Measurements from ENCODE around the gene HEBP2. TPM values are rescaled to one million over a fixed set of nuclear protein-coding genes. Genes with fewer than 3 reads are reported as not detected.
"Not testable (repeated sequence)": the region's sequence is repeated elsewhere in the genome, so short reads cannot be mapped to it uniquely, and the experiment has no call there.

Gene HEBP2, protein sequence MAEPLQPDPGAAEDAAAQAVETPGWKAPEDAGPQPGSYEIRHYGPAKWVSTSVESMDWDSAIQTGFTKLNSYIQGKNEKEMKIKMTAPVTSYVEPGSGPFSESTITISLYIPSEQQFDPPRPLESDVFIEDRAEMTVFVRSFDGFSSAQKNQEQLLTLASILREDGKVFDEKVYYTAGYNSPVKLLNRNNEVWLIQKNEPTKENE
- 11.9 and 15.1 TPM in 2 replicates for total RNA-seq (ENCODE audit: low replicate concordance)

DNA sequence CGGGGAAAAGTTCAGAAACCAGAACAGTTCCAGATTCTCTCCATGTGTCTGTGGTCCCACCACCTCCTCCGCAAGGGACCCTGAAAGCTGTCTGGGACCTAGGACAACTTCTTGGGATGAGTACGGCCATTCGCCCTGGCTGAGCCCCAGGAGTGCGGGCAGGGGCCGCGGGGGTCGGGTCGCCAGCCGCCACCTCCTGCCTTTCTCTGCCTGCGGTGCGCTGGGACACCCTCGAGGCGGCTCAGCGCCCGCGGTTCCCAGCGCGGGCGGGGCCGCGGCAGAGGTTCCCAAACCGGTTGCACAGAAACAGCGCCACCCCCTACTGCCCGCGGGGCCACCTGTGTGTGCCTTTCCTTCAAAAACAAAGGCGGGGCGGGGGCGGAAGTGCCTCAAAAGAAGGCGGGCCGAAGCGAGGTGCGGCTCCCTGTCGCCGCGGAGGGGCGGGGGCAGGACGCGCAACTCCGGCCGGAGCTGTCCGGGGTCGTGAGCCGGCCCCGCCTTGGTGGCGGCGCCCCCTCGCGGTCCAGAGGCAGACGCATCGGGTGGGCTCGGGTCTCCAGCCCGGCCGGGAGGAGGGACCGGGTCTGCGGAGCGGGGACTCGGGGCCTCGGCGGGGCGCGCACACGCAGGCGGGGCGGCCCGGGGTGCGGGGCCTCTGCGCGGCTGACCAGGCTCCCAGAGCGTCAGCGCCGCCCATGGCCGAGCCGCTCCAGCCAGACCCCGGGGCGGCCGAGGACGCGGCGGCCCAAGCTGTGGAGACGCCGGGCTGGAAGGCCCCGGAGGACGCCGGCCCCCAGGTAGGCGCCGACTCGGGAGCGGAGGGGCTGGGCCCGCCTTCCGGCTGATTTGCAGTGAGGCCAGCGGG is at the start of gene HEBP2:
Gene HEBP2 (plus strand): TSS at position 423 of the 865 bp plus-strand sequence. CDS start 273 bp downstream, at position 696.
- TF ChIP-seq, protein P1, sequence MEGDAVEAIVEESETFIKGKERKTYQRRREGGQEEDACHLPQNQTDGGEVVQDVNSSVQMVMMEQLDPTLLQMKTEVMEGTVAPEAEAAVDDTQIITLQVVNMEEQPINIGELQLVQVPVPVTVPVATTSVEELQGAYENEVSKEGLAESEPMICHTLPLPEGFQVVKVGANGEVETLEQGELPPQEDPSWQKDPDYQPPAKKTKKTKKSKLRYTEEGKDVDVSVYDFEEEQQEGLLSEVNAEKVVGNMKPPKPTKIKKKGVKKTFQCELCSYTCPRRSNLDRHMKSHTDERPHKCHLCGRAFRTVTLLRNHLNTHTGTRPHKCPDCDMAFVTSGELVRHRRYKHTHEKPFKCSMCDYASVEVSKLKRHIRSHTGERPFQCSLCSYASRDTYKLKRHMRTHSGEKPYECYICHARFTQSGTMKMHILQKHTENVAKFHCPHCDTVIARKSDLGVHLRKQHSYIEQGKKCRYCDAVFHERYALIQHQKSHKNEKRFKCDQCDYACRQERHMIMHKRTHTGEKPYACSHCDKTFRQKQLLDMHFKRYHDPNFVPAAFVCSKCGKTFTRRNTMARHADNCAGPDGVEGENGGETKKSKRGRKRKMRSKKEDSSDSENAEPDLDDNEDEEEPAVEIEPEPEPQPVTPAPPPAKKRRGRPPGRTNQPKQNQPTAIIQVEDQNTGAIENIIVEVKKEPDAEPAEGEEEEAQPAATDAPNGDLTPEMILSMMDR (IDR thresholded peaks at IDR 0.05): peak; percentile 68
- TF ChIP-seq EZH2phosphoT487 (IDR thresholded peaks at IDR 0.05): peak; percentile 14
- no peak for TF ChIP-seq EZH2 (IDR thresholded peaks at IDR 0.05)
- Mint-ChIP-seq H3K4me3 (peak within 1 kb of the TSS; percentile 90), H3K27ac (peak within 1 kb of the TSS; percentile 82), H3K4me1 (peaks cover 8% of the 10 kb centered on the region), H3K9me3 (no peaks in the 10 kb centered on the region), H3K27me3 (ENCODE audit: insufficient read depth, low read depth) (no peaks in the 10 kb centered on the region), H3K36me3 (peaks cover 16% of the 10 kb centered on the region)
- peaks cover 9% of the 10 kb centered on the region for H3K79me2 ChIP-seq (ENCODE audit: low read depth)
- no peaks in the 10 kb centered on the region for H3K27me3 ChIP-seq
- peak; percentile 98 for DNase-seq (ENCODE audit: low spot score)
- H3K9ac ChIP-seq: peak within 1 kb of the TSS; percentile 49
- H3F3A ChIP-seq (ENCODE audit: low read depth): no peaks in the 10 kb centered on the region
- H3K4me2 ChIP-seq: peak within 1 kb of the TSS; percentile 86
- peak within 1 kb of the TSS; percentile 83 for H2AFZ ChIP-seq (replicated peaks)
- H3K4me3 ChIP-seq: peak within 1 kb of the TSS; percentile 76
- H3K4me1 ChIP-seq: no peaks in the 10 kb centered on the region
- no peaks in the 10 kb centered on the region for H4K20me1 ChIP-seq (ENCODE audit: low read depth)
- H3K27ac ChIP-seq: no peak within 1 kb of the TSS
- no peaks in the 10 kb centered on the region for H3K9me3 ChIP-seq (ENCODE audit: low read depth)
- H3K36me3 ChIP-seq: no peaks in the 10 kb centered on the region

DNA sequence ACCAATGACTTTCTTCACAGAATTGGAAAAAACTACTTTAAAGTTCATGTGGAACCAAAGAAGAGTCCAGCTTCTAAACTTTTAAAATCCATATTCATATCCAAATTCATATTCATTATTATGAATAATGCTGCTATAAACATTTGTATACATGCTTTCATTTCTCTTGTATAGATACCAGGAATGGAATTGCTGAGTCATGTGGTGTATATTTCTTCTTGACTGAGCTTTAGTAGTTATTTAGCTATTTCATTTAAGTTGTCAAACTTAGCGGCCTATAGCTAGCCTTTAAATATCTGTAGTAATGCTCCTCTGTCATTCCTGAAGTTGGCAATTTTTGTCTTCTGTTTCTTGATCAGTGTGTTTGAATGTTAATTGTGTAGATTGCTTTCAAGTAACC is 46.1 kb upstream of the HEBP2 start:
- Histone ChIP-seq H3K36me3 (no peaks in the 10 kb centered on the region), H3K27me3 (no peaks in the 10 kb centered on the region), H3K4me1 (no peaks in the 10 kb centered on the region), H3K27ac (no peak overlapping the region), H3K4me2 (no peak overlapping the region), H3K79me2 (ENCODE audit: low read depth) (no peaks in the 10 kb centered on the region), H2AFZ (replicated peaks) (no peak overlapping the region), H3K9ac (no peak overlapping the region), H3K9me3 (ENCODE audit: low read depth) (no peaks in the 10 kb centered on the region), H3F3A (ENCODE audit: low read depth) (no peaks in the 10 kb centered on the region), H4K20me1 (ENCODE audit: low read depth) (no peaks in the 10 kb centered on the region), H3K4me3 (no peak overlapping the region)
- Mint-ChIP-seq H3K4me3 (no peak overlapping the region), H3K36me3 (no peaks in the 10 kb centered on the region), H3K27me3 (ENCODE audit: insufficient read depth, low read depth) (no peaks in the 10 kb centered on the region), H3K9me3 (no peaks in the 10 kb centered on the region), H3K4me1 (no peaks in the 10 kb centered on the region), H3K27ac (no peak overlapping the region)
- TF ChIP-seq, protein P1 (IDR thresholded peaks at IDR 0.05): no peak
- TF ChIP-seq EZH2 (IDR thresholded peaks at IDR 0.05): no peak
- no peak for TF ChIP-seq EZH2phosphoT487 (IDR thresholded peaks at IDR 0.05)
- DNase-seq (ENCODE audit: low spot score): no peak

DNA sequence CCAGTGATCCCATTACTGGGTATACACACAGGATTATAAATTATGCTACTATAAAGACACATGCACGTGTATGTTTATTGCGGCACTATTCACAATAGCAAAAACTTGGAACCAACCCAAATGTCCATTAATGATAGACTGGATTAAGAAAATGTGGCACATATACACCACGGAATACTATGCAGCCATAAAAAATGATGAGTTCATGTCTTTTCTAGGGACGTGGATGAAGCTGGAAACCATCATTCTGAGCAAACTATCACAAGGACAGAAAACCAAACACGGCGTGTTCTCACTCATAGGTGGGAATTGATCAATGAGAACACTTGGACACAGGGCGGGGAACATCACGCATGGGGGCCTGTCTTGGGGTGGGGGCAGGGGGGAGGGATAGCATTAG is 35.3 kb upstream of the HEBP2 start:
- H3K9ac ChIP-seq; H3K4me3 Mint-ChIP-seq; H3K4me3 ChIP-seq; H3K9me3 ChIP-seq (ENCODE audit: low read depth); H3K27me3 ChIP-seq; H3K27me3 Mint-ChIP-seq (ENCODE audit: insufficient read depth, low read depth); H3K4me1 Mint-ChIP-seq; H2AFZ ChIP-seq (replicated peaks); H3F3A ChIP-seq (ENCODE audit: low read depth); H3K79me2 ChIP-seq (ENCODE audit: low read depth); H3K27ac ChIP-seq; H3K4me2 ChIP-seq; DNase-seq (ENCODE audit: low spot score); H3K4me1 ChIP-seq; H3K27ac Mint-ChIP-seq; H4K20me1 ChIP-seq (ENCODE audit: low read depth); H3K36me3 ChIP-seq; H3K9me3 Mint-ChIP-seq; H3K36me3 Mint-ChIP-seq: not testable (repeated sequence)
